NCI-H1417 treated with DMSO at 0.1 percent for 48 hours (cell line): ENCODE measurements around the gene UNC79.

ENCODE experiments used
- DNase-seq: peaks from one replicate; lab custom pipeline; 2025; lab: John Stamatoyannopoulos, UW

The UNC79 gene

DNA sequence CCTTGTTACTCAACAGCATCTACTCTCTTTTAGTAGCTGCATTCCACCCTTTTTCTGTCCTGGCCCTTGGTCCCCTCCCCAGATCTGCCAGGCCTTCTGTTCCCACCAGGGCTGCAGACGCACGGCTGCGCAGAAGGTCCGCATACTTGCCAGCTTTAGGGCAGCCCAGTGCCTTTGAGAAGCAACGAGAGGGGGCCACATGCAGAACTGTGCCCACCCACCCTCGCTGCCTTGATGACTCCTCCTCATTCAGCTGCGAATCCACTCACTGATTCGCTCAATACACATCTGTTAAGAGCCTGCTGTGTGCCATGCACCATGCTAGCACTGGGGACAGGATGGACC is 318.3 kb downstream of the UNC79 start:
- DNase-seq: no peak

DNA sequence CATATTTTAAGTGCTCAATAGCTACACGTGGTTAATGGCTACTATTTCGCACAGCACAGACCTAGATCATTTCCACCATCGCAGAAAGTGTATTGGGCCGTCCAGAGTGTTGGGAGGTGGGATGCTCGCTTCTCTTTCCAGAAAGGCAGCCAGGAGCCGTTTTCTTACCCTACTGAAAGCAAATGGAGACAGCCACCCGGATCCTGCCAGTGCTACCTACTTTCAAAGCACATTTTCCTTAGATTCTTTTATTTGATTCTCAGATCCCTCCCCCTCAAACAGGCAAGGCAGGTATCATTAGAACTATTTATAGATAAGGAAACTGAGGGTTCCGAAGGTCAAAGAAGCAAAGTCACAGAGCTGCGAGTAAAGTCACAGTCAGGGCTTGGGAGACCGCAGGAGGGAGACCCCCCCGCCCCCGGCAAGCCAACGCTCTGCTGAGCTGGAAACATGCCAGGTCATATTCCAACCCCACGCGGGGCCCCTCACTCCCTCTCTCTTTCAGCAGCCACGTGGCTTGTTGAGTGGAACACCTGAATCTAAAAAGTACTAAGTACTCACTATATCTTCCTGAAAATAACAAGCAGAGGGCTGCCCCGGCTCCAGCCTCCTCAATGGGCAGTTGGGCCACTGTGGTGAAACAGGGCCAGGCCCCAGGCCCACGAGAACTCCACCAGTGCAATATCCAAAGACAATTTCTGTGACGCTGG is 321.4 kb downstream of the UNC79 start:
- DNase-seq: no peak

DNA sequence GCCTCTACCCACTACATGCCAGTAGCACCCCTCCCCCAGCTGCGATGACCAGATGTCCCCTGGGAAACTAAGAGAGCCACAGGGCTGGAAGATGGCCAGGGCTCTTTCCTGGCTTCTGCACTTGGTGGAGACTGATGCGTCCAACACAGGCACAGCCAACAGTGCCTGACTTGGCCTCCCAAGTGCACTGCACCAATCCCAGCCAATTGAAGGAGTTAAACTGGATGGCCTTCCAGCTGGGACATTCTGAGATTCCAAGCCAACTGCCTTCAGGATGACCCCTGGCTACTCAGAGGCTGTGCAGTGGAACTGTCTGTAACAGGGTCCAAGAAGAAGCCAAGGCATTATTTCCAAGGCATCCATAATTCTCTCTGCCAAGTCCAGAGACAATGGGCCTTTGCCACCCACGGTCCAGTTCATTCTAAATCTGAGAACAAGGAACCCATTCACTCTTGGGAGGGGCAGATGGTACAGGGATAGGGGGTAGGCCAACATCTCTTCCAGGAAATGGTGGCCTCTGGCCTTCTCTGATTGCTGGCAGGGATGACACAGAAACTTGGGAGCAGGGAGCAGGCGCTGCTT is 322.3 kb downstream of the UNC79 start:
- DNase-seq: no peak

DNA sequence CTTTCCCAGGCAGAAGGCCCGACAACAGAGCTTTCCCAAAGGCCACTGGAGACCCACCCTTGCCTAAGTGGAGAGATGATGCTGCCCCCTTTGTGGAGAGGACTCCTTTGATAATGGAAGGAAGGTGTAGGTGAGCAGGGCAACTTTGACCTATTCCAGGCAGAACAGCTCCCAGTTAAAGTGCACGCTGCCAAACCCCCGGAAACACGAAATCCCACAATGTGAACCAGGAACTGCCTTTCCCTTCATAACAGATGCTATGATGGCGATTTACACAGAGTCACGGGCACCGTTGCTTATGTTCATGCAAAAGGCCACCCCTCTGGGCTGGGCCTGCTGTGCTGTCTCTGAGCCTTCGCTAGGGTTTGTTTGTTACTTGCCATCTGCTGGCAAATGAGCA is 322.9 kb downstream of the UNC79 start:
- no peak for DNase-seq

DNA sequence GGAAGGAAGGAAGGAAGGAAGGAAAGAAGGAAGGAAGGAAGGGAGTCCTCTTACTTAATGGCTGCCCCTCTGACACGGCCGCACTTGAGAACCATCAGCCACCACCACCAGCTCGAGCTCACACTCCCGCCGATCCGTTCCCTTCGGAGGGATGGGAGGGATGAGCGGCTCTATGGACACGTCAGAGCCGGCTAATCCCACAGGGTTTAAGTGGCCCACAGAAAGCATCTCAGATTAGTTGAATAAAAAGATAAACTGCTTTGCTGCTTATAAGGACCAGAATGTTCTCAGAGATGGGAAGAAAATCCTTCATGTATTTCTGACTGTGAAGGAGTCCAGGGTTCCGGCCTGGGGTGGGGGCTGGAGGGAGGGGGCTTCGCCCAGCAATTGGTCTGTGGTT is 326.5 kb downstream of the UNC79 start:
- DNase-seq: no peak
